WERI-Rb-1 (cell line): Measurements from ENCODE around the gene AZU1.

ENCODE experiments used
- DNase-seq: peaks from one replicate; pipeline ENCODE4 v3.0.0-alpha.2; 2020
- H3K27ac ChIP-seq: fragments of 250-450 bp; sonication (Bioruptor Pico); 2 replicates; pipeline ENCODE4 v1.5.1; 2020; ENCODE audit warnings: mild to moderate bottlenecking, moderate library complexity
- H3K27me3 ChIP-seq: fragments of 250-450 bp; sonication (Bioruptor Pico); 2 replicates; pipeline ENCODE4 v1.5.1; 2021; ENCODE audit warnings: mild to moderate bottlenecking, low read depth, moderate library complexity; ENCODE audit not compliant: insufficient read depth, severe bottlenecking
- H3K36me3 ChIP-seq: fragments of 250-450 bp; sonication (Bioruptor Pico); 2 replicates; pipeline ENCODE4 v1.5.1; 2020; ENCODE audit warnings: mild to moderate bottlenecking, moderate library complexity
- H3K4me3 ChIP-seq: 2 replicates; pipeline ENCODE4 v1.5.1; 2011; ENCODE audit warnings: low read depth, mild to moderate bottlenecking, control low read depth, low read length
- H3K9me3 ChIP-seq: fragments of 250-450 bp; sonication (Bioruptor Pico); 2 replicates; pipeline ENCODE4 v1.5.1; 2021; ENCODE audit warnings: mild to moderate bottlenecking, moderate library complexity; ENCODE audit not compliant: severe bottlenecking
- TF ChIP-seq, protein P1 (sequence below): IDR thresholded peaks from 2 replicates; pipeline ENCODE4 v1.5.1; 2011; ENCODE audit warnings: low read depth, mild to moderate bottlenecking, control low read depth, inconsistent platforms, low read length

Gene AZU1

DNA sequence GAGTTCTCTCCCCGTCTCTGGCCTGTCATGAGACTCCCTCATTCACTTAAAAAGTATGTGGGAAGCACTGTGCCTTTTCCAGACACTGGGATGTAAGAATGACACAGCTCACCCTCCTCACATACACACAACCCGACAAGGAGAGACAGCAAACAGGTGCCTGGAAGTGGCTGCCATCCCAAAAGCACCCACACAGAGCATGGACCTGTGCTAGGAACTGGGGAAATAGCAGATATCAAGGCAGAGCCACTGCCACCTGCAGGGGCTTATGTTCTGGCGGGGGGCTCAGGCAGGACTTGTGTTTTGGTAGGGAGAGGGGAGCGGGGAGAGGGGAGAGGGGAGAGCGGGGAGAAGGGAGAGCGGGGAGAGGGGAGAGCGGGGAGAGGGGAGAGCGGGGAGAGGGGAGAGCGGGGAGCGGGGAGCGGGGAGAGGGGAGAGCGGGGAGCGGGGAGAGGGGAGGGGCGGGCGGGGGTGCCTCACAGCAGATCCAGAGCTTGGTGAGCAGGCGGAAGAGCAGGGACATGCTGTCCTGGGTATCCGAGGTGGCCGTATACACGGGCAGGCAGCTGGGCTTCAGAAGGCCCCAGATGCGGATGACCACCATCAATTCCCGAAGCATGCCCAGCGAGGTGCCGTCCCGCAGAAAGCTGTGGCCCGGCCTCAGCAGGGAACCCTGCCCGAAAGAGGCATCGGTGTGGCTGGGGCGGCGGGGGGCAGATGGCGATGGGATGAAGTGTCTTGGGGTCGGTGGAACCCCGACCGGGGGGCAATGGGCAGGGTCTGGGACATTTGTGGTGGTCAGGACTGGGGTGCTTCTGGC is 44.0 kb downstream of the AZU1 start:
- TF ChIP-seq, protein P1, sequence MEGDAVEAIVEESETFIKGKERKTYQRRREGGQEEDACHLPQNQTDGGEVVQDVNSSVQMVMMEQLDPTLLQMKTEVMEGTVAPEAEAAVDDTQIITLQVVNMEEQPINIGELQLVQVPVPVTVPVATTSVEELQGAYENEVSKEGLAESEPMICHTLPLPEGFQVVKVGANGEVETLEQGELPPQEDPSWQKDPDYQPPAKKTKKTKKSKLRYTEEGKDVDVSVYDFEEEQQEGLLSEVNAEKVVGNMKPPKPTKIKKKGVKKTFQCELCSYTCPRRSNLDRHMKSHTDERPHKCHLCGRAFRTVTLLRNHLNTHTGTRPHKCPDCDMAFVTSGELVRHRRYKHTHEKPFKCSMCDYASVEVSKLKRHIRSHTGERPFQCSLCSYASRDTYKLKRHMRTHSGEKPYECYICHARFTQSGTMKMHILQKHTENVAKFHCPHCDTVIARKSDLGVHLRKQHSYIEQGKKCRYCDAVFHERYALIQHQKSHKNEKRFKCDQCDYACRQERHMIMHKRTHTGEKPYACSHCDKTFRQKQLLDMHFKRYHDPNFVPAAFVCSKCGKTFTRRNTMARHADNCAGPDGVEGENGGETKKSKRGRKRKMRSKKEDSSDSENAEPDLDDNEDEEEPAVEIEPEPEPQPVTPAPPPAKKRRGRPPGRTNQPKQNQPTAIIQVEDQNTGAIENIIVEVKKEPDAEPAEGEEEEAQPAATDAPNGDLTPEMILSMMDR, result no peak
- DNase-seq, result no peak
- Histone ChIP-seq H3K9me3 (no peaks in the 10 kb centered on the region), H3K36me3 (peaks cover 70% of the 10 kb centered on the region), H3K27ac (peak overlapping the region; percentile 29; the same call in 1 of the 2 replicates), H3K4me3 (no peak overlapping the region), H3K27me3 (no peaks in the 10 kb centered on the region)

DNA sequence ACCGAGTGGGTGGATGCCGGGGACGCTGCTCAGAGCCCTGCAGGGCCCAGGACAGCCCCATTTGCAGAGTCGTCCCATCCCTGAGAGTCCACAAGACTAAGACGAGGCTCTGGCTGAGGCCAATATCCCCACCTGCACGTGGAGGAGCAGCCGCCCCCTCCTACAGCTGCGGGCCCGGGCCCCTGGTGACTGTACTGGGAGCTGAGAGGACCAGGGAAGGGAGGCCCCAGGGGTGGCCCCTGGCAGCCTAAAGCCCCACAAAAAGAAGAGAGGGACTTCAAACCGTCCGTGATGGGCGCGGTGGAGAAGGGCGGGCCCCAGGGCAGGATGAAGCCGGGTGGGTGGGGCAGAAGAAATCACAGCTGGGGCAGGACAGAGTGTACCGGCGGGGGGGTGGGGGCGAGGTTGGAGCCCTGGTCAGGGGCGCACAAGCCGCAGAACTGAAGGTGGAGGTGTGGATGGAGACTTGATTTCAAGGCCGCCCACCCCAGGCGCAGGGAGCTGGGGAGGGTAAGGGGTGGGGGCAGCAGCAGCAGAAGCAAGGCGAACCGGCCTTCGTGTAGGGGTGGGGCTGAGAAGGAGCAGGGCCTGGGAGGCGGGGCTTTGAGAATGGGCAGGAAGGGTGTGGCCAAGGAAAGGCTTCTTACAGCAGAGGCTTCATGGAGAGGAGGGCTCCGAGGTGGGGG is 44.8 kb downstream of the AZU1 start:
- Histone ChIP-seq H3K27me3 (no peaks in the 10 kb centered on the region), H3K27ac (peak overlapping the region; percentile 29; the same call in 1 of the 2 replicates), H3K4me3 (no peak overlapping the region), H3K36me3 (peaks cover 74% of the 10 kb centered on the region), H3K9me3 (no peaks in the 10 kb centered on the region)
- TF ChIP-seq, protein P1, result no peak
- peak; percentile 74 for DNase-seq

DNA sequence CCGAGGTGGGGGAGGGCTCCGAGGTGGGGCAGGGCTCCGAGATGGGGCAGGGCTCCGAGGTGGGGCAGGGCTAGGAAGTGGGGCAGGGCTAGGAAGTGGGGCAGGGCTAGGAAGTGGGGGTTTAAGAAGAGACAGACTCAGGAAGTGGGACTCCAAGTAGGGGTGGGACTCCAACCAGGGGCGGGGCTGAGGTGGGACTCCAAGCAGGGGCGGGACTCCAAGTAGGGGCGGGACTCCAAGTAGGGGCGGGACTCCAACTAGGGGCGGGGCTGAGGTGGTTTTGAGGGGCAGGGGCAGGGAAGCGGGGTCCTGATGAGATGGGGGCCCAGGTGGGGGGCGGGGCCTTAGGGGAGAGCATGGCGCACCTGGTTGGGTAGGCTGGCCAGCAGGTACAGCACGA is 45.4 kb downstream of the AZU1 start:
- peak; percentile 74 for DNase-seq
- Histone ChIP-seq H3K36me3 (peaks cover 67% of the 10 kb centered on the region), H3K27ac (no peak overlapping the region), H3K9me3 (no peaks in the 10 kb centered on the region), H3K4me3 (no peak overlapping the region), H3K27me3 (no peaks in the 10 kb centered on the region)
- TF ChIP-seq, protein P1, result no peak

DNA sequence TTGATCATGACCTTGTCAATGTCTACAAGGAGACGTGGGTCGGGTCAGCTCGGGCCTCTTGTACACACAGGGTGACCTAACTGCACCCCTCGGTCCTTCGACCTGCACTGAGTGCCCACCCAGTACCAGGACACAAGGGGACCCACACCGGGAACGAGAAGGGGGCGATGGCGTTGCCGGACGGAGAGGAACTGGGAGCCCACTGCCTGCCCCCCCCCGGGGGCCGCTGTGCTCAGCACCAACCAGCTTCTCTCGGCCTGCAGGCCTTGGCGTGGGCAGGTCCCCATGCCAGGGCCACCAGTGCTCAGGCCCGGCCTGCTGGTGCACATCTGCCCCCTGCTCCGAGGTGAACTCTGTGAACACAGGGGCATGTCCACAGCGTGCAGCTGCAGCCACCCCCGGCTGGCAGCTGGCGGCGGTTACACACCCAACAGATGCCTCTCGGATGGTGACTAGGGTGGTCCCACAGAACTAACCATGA is 46.0 kb downstream of the AZU1 start:
- DNase-seq, result no peak
- Histone ChIP-seq H3K36me3 (peaks cover 62% of the 10 kb centered on the region), H3K4me3 (no peak overlapping the region), H3K9me3 (no peaks in the 10 kb centered on the region), H3K27me3 (no peaks in the 10 kb centered on the region), H3K27ac (no peak overlapping the region)
- TF ChIP-seq, protein P1, result no peak

DNA sequence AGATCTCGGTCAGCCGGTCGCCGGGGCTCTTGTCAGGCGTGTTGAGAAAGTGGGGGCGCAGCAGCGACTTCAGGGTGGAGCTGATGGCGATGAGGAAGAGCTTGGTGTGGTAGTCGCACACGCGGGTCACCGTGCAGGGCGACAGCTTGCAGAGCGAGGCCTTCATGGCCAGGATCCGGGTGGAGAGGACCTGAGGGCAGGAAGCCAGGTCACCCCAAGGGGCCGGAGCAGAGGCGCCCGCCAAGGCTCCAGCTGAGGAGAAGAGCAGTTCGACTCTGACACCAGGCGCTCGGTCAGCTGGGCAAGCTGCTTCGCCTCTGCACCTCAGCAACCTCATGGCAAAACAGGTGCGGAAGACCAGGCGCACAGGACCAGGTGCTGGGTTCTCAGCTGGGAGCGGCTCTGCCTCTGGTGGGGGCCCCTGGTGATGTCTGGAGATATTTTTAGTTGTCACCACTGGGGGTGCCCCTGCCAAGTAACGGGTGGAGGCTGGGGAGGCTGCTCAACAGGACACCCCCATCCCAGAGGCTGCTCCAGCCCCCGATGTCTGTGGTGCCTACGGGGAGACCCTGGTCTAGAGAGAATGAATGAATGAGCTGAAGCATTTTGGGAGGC is 47.7 kb downstream of the AZU1 start:
- Histone ChIP-seq H3K9me3 (no peaks in the 10 kb centered on the region), H3K36me3 (peaks cover 50% of the 10 kb centered on the region), H3K27ac (no peak overlapping the region), H3K27me3 (no peaks in the 10 kb centered on the region), H3K4me3 (no peak overlapping the region)
- no peak for DNase-seq
- TF ChIP-seq, protein P1, result peak; percentile 7; the same call in 1 of the 2 replicates
